LNCaP clone FGC (cell line): Measurements from ENCODE around the gene CSTPP1.

Experiments
- DNase-seq: peaks from one replicate; pipeline ENCODE4 v3.0.0-alpha.2; 2011; ENCODE audit warnings: low read depth
- H3K4me3 ChIP-seq: 2 replicates; pipeline ENCODE4 v1.5.1; 2011; ENCODE audit warnings: mild to moderate bottlenecking, low read depth, low read length, control low read depth
- TF ChIP-seq, protein P1 (sequence below): IDR thresholded peaks from 2 replicates; pipeline ENCODE4 v1.5.1; 2012; ENCODE audit warnings: mild to moderate bottlenecking; ENCODE audit not compliant: control insufficient read depth, insufficient read depth; ENCODE audit errors: extremely low read depth

Gene CSTPP1

DNA sequence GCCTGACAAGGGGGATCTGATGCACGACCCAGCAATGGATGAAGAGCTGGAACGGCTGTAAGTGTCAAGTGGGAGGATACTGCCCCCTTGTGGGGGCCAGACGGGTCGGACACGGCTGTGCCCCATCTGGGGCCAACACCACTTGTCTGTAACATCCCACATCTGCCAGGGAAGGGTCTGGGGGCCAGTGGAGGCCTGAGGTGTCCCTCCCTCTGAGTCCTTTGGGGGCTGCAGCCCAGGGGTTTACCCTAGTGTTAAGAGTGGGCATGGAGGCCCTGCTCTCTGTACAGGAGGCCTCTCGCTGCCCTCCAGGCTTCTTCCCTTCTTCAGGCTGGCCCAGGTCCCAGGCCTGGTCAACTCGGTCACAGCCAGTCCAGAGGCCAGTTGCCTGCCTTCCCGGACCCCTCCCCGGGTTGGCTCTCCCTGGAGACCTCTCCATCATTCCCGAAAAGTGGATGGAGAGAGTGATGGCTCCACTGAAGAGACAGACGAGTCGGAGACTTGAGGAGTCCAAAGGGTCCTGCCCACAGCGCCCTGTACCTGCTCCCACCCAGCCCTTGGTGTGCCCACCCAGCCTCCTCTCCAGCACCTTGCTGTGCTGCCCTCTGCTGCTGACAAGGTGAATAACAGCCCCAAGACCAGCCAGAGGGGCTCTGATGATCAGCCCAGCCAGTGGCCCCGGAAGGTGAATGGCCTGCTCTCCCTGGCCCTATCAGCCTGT, 224.7 kb downstream of the CSTPP1 start:
- H3K4me3 ChIP-seq = no peak overlapping the region
- no peak for DNase-seq
- TF ChIP-seq, protein P1, sequence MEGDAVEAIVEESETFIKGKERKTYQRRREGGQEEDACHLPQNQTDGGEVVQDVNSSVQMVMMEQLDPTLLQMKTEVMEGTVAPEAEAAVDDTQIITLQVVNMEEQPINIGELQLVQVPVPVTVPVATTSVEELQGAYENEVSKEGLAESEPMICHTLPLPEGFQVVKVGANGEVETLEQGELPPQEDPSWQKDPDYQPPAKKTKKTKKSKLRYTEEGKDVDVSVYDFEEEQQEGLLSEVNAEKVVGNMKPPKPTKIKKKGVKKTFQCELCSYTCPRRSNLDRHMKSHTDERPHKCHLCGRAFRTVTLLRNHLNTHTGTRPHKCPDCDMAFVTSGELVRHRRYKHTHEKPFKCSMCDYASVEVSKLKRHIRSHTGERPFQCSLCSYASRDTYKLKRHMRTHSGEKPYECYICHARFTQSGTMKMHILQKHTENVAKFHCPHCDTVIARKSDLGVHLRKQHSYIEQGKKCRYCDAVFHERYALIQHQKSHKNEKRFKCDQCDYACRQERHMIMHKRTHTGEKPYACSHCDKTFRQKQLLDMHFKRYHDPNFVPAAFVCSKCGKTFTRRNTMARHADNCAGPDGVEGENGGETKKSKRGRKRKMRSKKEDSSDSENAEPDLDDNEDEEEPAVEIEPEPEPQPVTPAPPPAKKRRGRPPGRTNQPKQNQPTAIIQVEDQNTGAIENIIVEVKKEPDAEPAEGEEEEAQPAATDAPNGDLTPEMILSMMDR = peak; percentile 80

DNA sequence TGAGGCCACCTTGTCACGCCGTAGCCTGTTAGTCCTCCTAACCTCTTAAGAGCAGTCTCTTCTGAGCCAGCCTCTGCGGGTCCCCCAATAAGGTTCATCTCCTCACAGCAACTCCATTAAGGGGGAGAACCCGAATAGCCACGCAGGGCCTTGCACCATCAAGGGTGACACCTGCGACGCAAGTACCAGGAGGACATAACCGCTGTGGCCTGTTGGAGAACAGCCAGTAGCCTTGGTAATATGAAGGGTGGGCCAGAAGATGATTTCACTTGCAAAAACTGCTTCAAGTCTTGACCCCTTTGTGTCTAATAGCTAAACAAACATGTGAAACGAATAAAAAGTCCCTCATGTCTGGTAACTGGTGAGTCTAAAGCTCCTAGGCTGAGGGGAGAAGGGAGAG, 225.3 kb downstream of the CSTPP1 start:
- no peak overlapping the region for H3K4me3 ChIP-seq
- DNase-seq = no peak
- TF ChIP-seq, protein P1 = no peak

- DNase-seq = no peak
- no peak overlapping the region for H3K4me3 ChIP-seq
- TF ChIP-seq, protein P1 = no peak
Measured at GRCh38 chr11:47162426-47162825, 225.9 kb downstream of the CSTPP1 start.

DNA sequence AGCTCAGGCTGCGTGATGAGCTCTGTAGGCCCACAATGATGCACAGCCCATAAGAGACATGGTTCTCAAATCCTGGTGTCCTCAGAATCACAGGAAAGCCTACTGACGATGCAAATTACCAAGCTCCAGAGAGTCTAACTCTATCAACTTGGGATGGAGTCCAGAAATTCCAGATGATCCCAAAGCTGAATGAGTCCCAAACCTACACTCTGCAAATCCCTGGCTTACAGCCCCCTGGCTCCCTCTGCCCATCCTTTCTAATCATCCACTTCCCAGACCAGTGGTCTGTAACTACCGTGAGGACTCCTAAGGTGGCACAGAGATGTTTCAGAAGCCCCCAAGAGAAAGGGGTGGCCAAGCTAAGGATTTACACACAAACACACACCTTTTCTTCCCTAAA, 226.6 kb downstream of the CSTPP1 start:
- TF ChIP-seq, protein P1 = no peak
- no peak overlapping the region for H3K4me3 ChIP-seq
- no peak for DNase-seq

DNA sequence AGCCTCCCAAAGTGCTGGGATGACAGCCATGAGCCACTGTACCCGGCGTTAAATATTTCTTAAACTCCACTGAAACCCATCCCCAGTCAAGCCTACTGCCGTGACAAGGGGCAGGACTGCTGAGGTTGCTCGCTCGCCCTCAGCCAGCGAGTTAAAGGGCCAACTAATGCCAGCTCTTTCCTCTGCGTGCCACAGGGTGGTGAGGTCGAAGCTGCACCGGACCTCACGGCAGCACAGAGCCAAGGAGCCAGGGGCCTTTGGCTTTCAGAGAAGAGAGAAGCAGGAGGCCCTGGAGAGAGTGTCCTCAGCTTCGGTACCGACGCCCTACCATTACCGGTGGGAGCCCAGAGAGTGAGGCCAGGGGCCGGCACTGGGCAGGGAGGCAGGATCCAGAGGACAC, 227.3 kb downstream of the CSTPP1 start:
- TF ChIP-seq, protein P1 = no peak
- no peak overlapping the region for H3K4me3 ChIP-seq
- no peak for DNase-seq

DNA sequence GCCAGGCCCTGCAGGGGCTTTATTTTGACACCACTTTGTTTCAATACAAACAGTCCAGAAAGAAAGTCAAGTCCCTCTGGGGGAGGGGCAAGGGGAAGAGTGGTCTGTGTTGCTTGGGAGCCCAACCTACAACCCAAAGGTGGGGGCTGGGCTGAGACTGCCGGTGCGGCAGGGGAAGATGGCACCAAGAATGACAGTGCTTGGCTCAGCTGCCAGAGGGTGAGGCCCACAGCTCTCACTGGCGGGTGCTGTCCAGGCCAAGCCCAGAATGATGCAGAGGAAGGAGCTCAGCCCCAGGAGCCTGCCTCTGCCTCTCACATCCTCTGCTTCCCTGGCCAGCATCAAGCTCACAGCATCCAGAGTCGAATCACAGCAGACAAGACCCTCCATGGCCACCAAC, 227.8 kb downstream of the CSTPP1 start:
- no peak overlapping the region for H3K4me3 ChIP-seq
- no peak for DNase-seq
- TF ChIP-seq, protein P1 = no peak
